HG03045 (cell line): ENCODE data around the gene MGLL.

ENCODE experiments used
- ATAC-seq: cut with Tn5 transposase; IDR thresholded peaks from one replicate; pipeline ENCODE4 v1.9.1; 2021; ENCODE audit warnings: mild to moderate bottlenecking, moderate library complexity; ENCODE audit not compliant: unreplicated experiment

The MGLL gene

DNA sequence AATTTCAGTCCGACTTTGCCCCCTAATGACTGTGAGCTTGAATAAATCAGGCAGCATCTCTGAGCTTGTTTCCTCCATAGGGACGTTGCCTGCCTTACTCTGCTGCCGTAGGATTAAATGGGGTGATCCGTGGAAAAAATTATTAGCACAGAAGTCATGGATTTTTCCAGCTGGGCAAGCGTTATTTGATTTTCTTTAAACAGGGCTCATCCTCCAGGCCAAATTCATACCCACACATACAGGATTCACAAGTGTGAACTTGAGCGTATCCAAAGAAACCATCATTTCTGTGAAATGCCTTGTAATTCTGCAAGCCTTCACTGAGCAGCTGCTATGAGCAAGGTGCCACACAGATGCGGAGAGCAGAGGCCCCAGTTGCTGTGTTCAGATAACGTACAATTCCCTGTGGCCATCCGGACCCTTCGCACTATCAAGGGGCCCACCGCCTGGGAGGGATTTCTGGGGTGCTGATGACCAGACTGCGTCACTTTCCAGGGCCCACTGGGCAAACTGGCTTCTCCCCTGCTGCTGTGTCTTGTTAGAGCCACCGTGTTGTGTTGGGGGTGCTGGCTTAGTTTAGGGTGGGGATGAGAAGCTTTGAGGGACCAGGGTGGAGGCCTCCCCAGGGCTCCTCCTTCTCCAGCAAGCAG is 61.4 kb downstream of the MGLL start:
- ATAC-seq, result no peak

- ATAC-seq, result no peak
Observed at GRCh38 chr3:127760361-127760760, 62.0 kb downstream of the MGLL start.

GRCh38 chr3:127759826-127760225 is 62.5 kb downstream of the MGLL start:
- no peak for ATAC-seq

- no peak for ATAC-seq
Observed at GRCh38 chr3:127758013-127758412, 64.3 kb downstream of the MGLL start.

GRCh38 chr3:127755305-127755681 is 67.0 kb downstream of the MGLL start:
- peak; percentile 11 for ATAC-seq

GRCh38 chr3:127754411-127755304 is 67.7 kb downstream of the MGLL start:
- ATAC-seq, result peak; percentile 26

GRCh38 chr3:127753898-127754410 is 68.4 kb downstream of the MGLL start:
- peak; percentile 23 for ATAC-seq

- no peak for ATAC-seq
Observed at GRCh38 chr3:127753338-127753737, 69.0 kb downstream of the MGLL start.

- ATAC-seq, result no peak
Observed at GRCh38 chr3:127751782-127752181, 70.5 kb downstream of the MGLL start.

GRCh38 chr3:127751163-127751621 is 71.1 kb downstream of the MGLL start:
- no peak for ATAC-seq

DNA sequence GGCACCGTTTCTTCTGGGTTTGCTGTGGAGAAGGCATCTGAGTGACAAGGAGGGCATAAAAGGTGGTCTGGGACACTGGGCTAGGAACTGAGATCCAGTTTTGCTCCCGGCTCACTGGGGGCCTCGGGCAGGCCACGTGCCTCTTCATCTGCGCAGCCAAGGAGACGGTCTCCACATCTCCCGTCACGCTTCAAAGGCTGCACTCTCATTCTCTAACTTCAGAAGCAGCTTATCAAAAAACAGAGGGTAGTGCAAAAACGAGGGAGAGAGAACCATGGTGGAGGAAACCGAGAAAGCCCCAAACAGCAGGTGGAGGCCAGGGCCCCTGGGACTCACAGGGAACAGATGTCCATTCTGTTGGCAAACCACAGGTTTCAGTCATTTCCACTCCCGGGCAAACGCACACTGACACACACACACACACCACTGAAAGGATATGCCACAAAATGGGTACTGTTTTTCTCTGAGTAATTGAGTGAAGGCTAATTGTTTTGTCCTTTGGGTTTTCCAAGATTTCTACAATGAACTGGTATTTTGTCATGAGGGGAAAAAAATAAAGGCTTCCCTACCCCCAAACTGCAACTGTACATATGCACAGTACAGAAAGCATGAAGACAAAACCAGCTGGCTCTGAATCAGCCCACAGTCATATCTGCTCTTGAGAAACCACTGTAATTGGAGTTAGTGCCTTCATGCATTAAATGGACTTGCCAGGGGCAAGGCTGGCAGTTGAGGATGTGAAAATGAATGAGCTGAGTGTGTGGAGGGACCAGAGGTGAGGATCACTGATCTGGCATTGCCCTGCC is 71.9 kb downstream of the MGLL start:
- ATAC-seq, result no peak

GRCh38 chr3:127749787-127750225 is 72.5 kb downstream of the MGLL start:
- ATAC-seq, result no peak

DNA sequence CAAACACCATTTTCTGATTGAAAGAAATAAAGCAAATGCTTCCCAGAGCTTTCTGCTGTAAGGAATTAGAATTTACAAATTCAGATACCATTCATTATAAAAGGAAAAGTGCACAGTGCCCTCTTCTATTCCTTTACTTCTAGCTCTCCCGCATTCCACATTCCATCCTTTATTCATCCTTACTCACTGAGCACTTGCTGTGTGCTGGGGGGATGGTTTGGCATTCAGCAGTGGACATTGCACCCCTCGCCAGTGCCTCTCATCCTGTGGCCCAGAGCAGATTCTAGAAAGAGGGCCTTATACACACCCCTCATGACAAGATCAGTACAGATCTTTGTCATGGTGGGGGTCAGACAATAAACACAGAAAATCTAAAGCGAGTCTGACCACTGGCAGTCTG is 73.0 kb downstream of the MGLL start:
- no peak for ATAC-seq

GRCh38 chr3:127748754-127749327 is 73.5 kb downstream of the MGLL start:
- no peak for ATAC-seq

- ATAC-seq, result no peak
Observed at GRCh38 chr3:127747751-127748521, 74.4 kb downstream of the MGLL start.

- no peak for ATAC-seq
Observed at GRCh38 chr3:127747066-127747465, 75.2 kb downstream of the MGLL start.

DNA sequence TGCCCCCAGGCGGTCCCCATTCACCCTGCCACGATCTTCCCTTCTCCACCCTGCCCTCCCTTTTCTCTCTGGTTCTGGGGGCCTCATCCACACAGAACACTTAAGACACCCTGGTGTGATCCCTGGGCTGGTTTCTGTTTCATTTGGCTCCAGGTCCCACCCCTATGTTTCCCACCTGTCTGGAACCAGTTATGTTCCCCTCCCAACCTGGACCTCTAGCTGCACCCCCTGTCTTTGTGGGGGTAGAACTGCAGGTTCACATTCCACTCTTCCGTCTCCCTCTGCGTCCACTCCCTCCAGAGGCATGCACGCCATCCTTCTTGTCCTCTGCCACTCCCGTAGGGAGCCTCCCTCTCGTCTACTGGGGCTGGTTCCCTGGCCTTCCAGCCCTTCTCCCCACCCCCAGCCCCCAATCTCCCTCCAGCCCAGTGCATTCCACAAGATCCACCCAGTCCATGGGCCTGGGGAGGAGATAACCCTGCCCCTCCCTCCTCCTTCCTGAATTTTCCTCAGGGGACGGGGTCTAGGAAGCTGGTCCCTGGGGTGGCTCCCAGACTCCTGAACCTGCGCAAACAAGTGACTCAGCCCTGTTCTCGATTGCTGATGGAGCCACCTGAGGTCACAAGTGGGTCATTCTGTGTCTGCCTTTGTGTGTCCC is 75.8 kb downstream of the MGLL start:
- no peak for ATAC-seq

GRCh38 chr3:127745656-127746399 is 76.5 kb downstream of the MGLL start:
- ATAC-seq, result no peak

DNA sequence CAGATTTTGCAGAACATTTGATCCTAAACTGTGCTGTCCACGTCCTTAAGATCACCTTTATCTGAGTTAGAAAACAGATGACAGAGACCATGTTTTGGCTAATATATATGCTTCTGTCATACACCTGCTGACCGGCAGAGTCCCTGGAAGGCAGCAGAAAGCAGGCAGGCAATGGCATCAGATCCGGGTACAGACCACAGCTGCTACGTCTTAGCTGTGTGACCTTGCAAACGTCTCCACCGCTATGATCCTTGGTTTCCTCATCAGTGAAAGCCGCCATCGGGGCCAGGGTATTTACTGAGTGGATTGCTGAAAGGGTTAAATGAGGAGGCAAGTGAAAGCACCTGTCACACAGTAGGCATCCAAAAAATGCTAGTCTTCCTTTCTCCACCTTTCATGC is 77.4 kb downstream of the MGLL start:
- no peak for ATAC-seq
